Kidney (tissue), 14 donors: ENCODE data around the gene REG1A. TPM values are rescaled to one million over a fixed set of nuclear protein-coding genes. Genes with fewer than 3 reads are reported as not detected.

Experiments
- DNase-seq, 5 donors: peaks; one replicate each; pipeline ENCODE4 v3.0.0-alpha.2; 2013 to 2020
- FAIRE-seq: peaks from 2 replicates; lab custom pipeline; 2012; peaks lifted over from hg19 to GRCh38; lab: Jason Lieb, UNC
- H3K27ac ChIP-seq, 2 donors: one replicate each; pipeline ENCODE4 v1.7.0; 2013; ENCODE audit warnings: low read depth in 2 of 2, low read length in 2 of 2, inconsistent platforms in 1 of 2
- H3K27me3 ChIP-seq: one replicate; pipeline ENCODE4 v1.7.1; 2013; ENCODE audit warnings: low read length, inconsistent platforms; ENCODE audit not compliant: control insufficient read depth, insufficient read depth
- H3K36me3 ChIP-seq, 3 donors: one replicate each; pipeline versions ENCODE4 v1.7.0 to v1.7.1; 2013; ENCODE audit warnings: low read length in 3 of 3, control low read depth in 1 of 3, inconsistent platforms in 1 of 3; ENCODE audit not compliant: insufficient read depth in 3 of 3, control insufficient read depth in 2 of 3
- H3K4me1 ChIP-seq, 3 donors: one replicate each; pipeline versions ENCODE4 v1.7.0 to v1.7.1; 2013; ENCODE audit warnings: low read length in 3 of 3, inconsistent platforms in 1 of 3, low read depth in 1 of 3; ENCODE audit not compliant: control insufficient read depth in 2 of 3, insufficient read depth in 2 of 3
- H3K4me3 ChIP-seq, 3 donors: one replicate each; pipeline versions ENCODE4 v1.7.0 to v1.8.1; 2013; ENCODE audit warnings: low read length in 3 of 3, control low read depth in 1 of 3, inconsistent platforms in 1 of 3
- H3K9ac ChIP-seq, 3 donors: one replicate each; pipeline versions ENCODE4 v1.7.0 to v1.7.1; 2013; ENCODE audit warnings: low read length in 3 of 3, control low read depth in 1 of 3, inconsistent platforms in 1 of 3
- H3K9me3 ChIP-seq, 3 donors: one replicate each; pipeline versions ENCODE4 v1.7.0 to v1.7.1; 2013; ENCODE audit warnings: low read length in 3 of 3, control low read depth in 1 of 3, inconsistent platforms in 1 of 3; ENCODE audit not compliant: control insufficient read depth in 2 of 3, insufficient read depth in 1 of 3
- CTCF ChIP-seq: IDR thresholded peaks from 3 replicates; pipeline ENCODE4 v1.5.1; 2012; ENCODE audit warnings: mild to moderate bottlenecking, moderate library complexity, borderline replicate concordance; ENCODE audit not compliant: insufficient read depth; ENCODE audit errors: extremely low read depth
- intact Hi-C: fragments of 100-400 bp; cut with DNase I; formaldehyde crosslinking; loops from one replicate; pipeline ENCODE4 v1.11.1; 2022
- polyA plus RNA-seq: library from polyadenylated mRNA; stranded (reverse); fragments of 350-450 nt; fragmentation: Illumina TruSeq; extraction: RNeasy Lipid Tissue Mini Kit (QIAGEN cat#74804); gene quantifications from one replicate; pipeline ENCODE4 v1.2.3, GENCODE V29; 2014; ENCODE audit warnings: low read depth, low replicate concordance; ENCODE audit not compliant: insufficient read depth
- total RNA-seq: library from RNA; stranded (reverse); fragmentation: NEBNext Ultra II Directional; extraction: Animal tissue kit (Norgen Biotek cat#: 25700); gene quantifications from one replicate; pipeline ENCODE4 v1.2.1, GENCODE V29; 2021
- donor health status: control.
- donor health status: control.
- donor health status: control.
- donor health status: control.
- donor health status: control.
- donor health status: DM: yes; HTN: yes; CAD: no.
- donor health status: Normal renal cell carcinoma (clear cell type).

Gene REG1A
- total and polyA plus RNA-seq, 2 donors from 2014 or later, result 215 to 430 TPM

- Histone ChIP-seq H3K27me3 (no peaks in the 10 kb centered on the region), H3K9me3 (peaks cover 0 to 5% (median 3%) of the 10 kb centered on the region in 3 donors), H3K9ac (no peak overlapping the region), H3K27ac (no peak overlapping the region), H3K36me3 (no peaks in the 10 kb centered on the region), H3K4me3 (no peak overlapping the region), H3K4me1 (no peaks in the 10 kb centered on the region)
- DNase-seq (no peak), FAIRE-seq (no peak)
- intact Hi-C loops, result no loop called here
- TF ChIP-seq CTCF, result no peak
Measured at GRCh38 chr2:79105259-79105658, 15.0 kb upstream of the REG1A start.

- no peak for DNase-seq
- no peaks in the 10 kb centered on the region for H3K4me1 ChIP-seq
- no peaks in the 10 kb centered on the region for H3K9me3 ChIP-seq
- intact Hi-C loops, result no loop called here
- H3K4me3 ChIP-seq, result no peak overlapping the region
- TF ChIP-seq CTCF, result no peak
- H3K36me3 ChIP-seq, result no peaks in the 10 kb centered on the region
- H3K27ac ChIP-seq, result no peak overlapping the region
- FAIRE-seq, result no peak
- H3K9ac ChIP-seq, result no peak overlapping the region
- H3K27me3 ChIP-seq, result no peaks in the 10 kb centered on the region
Measured at GRCh38 chr2:79112269-79112668, 8.0 kb upstream of the REG1A start.

GRCh38 chr2:79114797-79115494, 5.3 kb upstream of the REG1A start:
- H3K9ac ChIP-seq, result no peak overlapping the region
- TF ChIP-seq CTCF, result no peak
- H3K27me3 ChIP-seq, result no peaks in the 10 kb centered on the region
- no peaks in the 10 kb centered on the region for H3K36me3 ChIP-seq
- intact Hi-C loops, result no loop called here
- H3K27ac ChIP-seq, result no peak overlapping the region
- FAIRE-seq, result no peak
- H3K4me3 ChIP-seq, result no peak overlapping the region
- no peaks in the 10 kb centered on the region for H3K9me3 ChIP-seq
- no peaks in the 10 kb centered on the region for H3K4me1 ChIP-seq
- no peak for DNase-seq
